Measurements from ENCODE around the gene CCND2.
A peak's percentile ranks its signal among the peaks of the same experiment; 100 is the strongest.

CCND2 gene

GRCh38 chr12:4293299-4293965 is 19.9 kb downstream of the CCND2 start:
- DNase-seq: no peak

- DNase-seq: no peak
These were observed 20.5 kb downstream of the CCND2 start for GRCh38 chr12:4293966-4294505.

GRCh38 chr12:4296751-4297150 is 23.2 kb downstream of the CCND2 start:
- no peak for DNase-seq

GRCh38 chr12:4297617-4298016 is 24.1 kb downstream of the CCND2 start:
- DNase-seq: no peak

GRCh38 chr12:4300883-4301282 is 27.3 kb downstream of the CCND2 start:
- no peak for DNase-seq

GRCh38 chr12:4301932-4302501 is 28.5 kb downstream of the CCND2 start:
- no peak for DNase-seq

- no peak for DNase-seq
These were observed 29.3 kb downstream of the CCND2 start for GRCh38 chr12:4302881-4303280.

- DNase-seq: no peak
These were observed 30.2 kb downstream of the CCND2 start for GRCh38 chr12:4303750-4304149.

GRCh38 chr12:4307593-4308333 is 34.2 kb downstream of the CCND2 start:
- DNase-seq: peak; percentile 0 to 2

GRCh38 chr12:4308334-4308950 is 34.9 kb downstream of the CCND2 start:
- DNase-seq: no peak

- no peak for DNase-seq
These were observed 38.2 kb downstream of the CCND2 start for GRCh38 chr12:4311776-4312175.

GRCh38 chr12:4312251-4312650 is 38.7 kb downstream of the CCND2 start:
- no peak for DNase-seq

- DNase-seq: no peak
These were observed 46.9 kb downstream of the CCND2 start for GRCh38 chr12:4320497-4320852.

- peak; percentile 52 to 55 for DNase-seq
These were observed 47.5 kb downstream of the CCND2 start, which contains the start of gene TIGAR for GRCh38 chr12:4320853-4321701. TIGAR (plus strand) TSS chr12:4321213; CDS start chr12:4321272, 59 bp downstream.

GRCh38 chr12:4322726-4323125 is 49.2 kb downstream of the CCND2 start:
- no peak for DNase-seq
